BLaER1 treated with 17β-estradiol and CSF1 and Interleukin-3, amounts not matched to agents 10 nM and 100 nM (cell line): ENCODE measurements around the gene COPA.
A peak's percentile ranks its signal among the peaks of the same experiment; 100 is the strongest.

Experiments used
- H3K27ac ChIP-seq, 11 experiments: shearing (Covaris generic); formaldehyde crosslinking; 2 replicates each; pipeline ENCODE4 v1.8.1; 2022
- H3K27me3 ChIP-seq, 11 experiments: shearing (Covaris generic); formaldehyde crosslinking; 2 replicates each; pipeline ENCODE4 v1.8.1; 2022
- H3K36me3 ChIP-seq, 11 experiments: shearing (Covaris generic); formaldehyde crosslinking; 2 replicates each; pipeline ENCODE4 v1.8.1; 2022
- H3K4me1 ChIP-seq, 10 experiments: shearing (Covaris generic); formaldehyde crosslinking; 2 replicates each; pipeline ENCODE4 v1.8.1; 2022
- H3K4me2 ChIP-seq, 11 experiments: shearing (Covaris generic); formaldehyde crosslinking; 2 replicates each; pipeline ENCODE4 v1.8.1; 2022
- H3K4me3 ChIP-seq, 10 experiments: shearing (Covaris generic); formaldehyde crosslinking; 2 replicates each; pipeline ENCODE4 v1.8.1; 2022
- H3K9ac ChIP-seq, 11 experiments: shearing (Covaris generic); formaldehyde crosslinking; 2 replicates each; pipeline ENCODE4 v1.8.1; 2022
- H3K9me3 ChIP-seq, 11 experiments: shearing (Covaris generic); formaldehyde crosslinking; replicated peaks in 1 of 11; 2 replicates each; pipeline ENCODE4 v1.8.1; 2022
- H4K20me1 ChIP-seq, 11 experiments: shearing (Covaris generic); formaldehyde crosslinking; 2 replicates each; pipeline ENCODE4 v1.8.1; 2022
- Cebpa-rat ChIP-seq, 11 experiments: shearing (Covaris generic); IDR thresholded peaks; 2 replicates each; pipeline ENCODE4 v1.8.1; 2022

The COPA gene

DNA sequence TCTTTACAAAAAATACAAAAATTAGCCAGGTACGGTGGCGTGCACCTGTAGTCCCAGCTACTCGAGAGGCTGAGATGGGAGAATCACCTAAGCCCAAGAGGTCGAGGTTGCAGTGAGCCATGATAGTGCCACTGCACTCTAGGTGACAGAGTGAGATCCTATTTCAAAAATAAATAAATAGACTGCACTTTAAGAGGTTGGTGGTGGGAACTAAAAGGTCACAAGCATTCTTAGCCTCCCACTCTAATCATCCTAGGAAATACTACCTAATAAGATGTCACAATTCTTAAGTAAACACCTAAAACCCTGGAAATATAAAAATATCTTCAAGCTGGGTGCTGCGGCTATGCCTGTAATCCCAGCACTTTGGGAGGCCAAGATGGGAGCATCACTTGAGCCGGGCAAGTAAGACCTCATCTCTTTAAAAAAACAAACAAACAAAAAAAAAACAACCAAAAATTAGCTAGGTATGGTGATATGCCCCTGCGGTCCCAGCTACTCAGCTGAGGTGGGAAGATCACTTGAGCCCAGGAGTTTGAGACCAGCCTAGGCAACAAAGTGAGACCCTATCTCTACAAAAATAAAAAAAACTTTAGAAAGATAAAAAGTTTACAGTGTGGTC lies 84.8 kb downstream of the COPA start:
- no peak overlapping the region for H3K27ac ChIP-seq
- no peak overlapping the region for H3K4me3 ChIP-seq
- H4K20me1 ChIP-seq, result peaks cover 0 to 59% (median 22%) of the 10 kb centered on the region in 11 experiments; a peak in 11 of 22 replicates
- no peak for TF ChIP-seq Cebpa-rat (IDR thresholded peaks at IDR 0.05)
- peaks cover 26 to 55% (median 49%) of the 10 kb centered on the region in 11 experiments; a peak in 21 of 22 replicates for H3K36me3 ChIP-seq
- H3K4me2 ChIP-seq, result peak overlapping the region in 1 of 11 experiments; percentile 27; a peak in 2 of 22 replicates
- H3K27me3 ChIP-seq, result no peaks in the 10 kb centered on the region
- peak overlapping the region in 1 of 11 experiments; percentile 2; a peak in 2 of 22 replicates for H3K9ac ChIP-seq
- peaks cover 25 to 51% (median 37%) of the 10 kb centered on the region in 10 experiments for H3K4me1 ChIP-seq
- no peaks in the 10 kb centered on the region for H3K9me3 ChIP-seq

DNA sequence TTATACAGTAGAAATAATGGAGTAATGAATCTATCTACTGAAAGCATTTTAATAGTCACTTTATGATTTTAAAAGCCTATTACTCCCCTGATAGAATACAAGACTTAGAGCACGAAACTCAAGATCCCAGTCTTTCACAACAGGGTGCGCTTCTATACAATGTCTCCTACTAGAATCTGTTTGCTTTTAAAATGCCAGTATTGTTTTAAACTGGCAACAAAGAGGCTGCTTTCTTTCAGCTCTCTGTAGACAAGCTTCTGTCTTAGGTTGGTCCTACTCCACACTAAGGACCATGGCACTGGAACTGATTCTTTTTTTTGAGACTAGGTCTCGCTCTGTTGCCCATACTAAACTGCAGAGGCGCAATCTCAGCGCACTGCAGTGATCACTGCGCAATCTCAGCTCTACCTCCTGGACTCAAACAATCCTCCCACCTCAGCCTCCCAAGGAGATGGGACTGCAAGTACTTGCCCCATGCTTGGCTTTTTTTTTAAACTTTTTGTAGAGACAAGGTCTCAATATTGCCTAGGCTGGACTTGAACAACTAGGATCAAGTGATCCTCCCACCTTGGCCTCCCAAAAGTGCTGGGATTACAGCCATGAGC lies 85.5 kb downstream of the COPA start:
- no peaks in the 10 kb centered on the region for H3K27me3 ChIP-seq
- H3K4me3 ChIP-seq, result no peak overlapping the region
- H3K9ac ChIP-seq, result peak overlapping the region in 2 of 11 experiments; percentile 1 to 2; a peak in 1 of 22 replicates
- TF ChIP-seq Cebpa-rat (IDR thresholded peaks at IDR 0.05), result no peak
- peaks cover 19 to 46% (median 31%) of the 10 kb centered on the region in 10 experiments for H3K4me1 ChIP-seq
- no peak overlapping the region for H3K27ac ChIP-seq
- H4K20me1 ChIP-seq, result peaks cover 0 to 66% (median 24%) of the 10 kb centered on the region in 11 experiments; a peak in 13 of 22 replicates
- no peaks in the 10 kb centered on the region for H3K9me3 ChIP-seq
- peak overlapping the region in 1 of 11 experiments; percentile 27; a peak in 2 of 22 replicates for H3K4me2 ChIP-seq
- peaks cover 26 to 57% (median 50%) of the 10 kb centered on the region in 11 experiments; a peak in 21 of 22 replicates for H3K36me3 ChIP-seq

DNA sequence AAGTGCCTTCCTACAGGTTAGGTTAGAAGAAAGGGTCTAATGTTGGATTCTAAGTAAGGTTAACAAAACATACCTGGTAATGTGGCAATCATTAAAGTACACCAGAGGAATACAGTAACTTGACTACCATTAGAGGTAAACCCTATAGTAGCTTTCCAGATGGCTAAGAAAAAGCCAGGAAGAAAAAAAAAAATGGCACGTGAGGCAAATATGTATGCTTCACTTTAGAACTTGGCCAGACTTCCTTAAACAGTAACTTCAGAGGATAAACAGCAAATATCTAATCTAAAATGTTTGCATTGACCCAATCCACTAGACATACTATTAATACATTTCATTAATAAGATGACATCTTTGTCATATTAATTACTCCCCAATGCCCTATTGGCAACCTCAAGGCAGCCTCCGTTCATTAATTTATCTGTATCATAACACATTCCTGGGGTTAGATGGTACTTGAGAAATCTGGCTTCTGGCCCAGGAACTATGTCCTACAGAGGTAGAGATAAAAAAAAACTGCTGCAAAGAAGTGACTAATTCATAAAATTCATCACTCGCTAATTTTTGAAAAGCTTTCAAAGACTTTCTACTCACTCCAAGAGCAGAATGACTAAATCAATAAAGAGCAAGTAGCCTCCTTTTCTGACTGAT lies 86.5 kb downstream of the COPA start:
- Histone ChIP-seq H3K4me2 (peak overlapping the region in 1 of 11 experiments; percentile 1; a peak in 1 of 22 replicates), H3K36me3 (peaks cover 28 to 63% (median 54%) of the 10 kb centered on the region in 11 experiments), H3K27me3 (no peaks in the 10 kb centered on the region), H3K4me3 (no peak overlapping the region), H3K9me3 (no peaks in the 10 kb centered on the region), H3K27ac (no peak overlapping the region), H3K4me1 (peaks cover 19 to 46% (median 31%) of the 10 kb centered on the region in 10 experiments), H3K9ac (no peak overlapping the region; a peak in 1 of 22 replicates), H4K20me1 (peaks cover 3 to 76% (median 33%) of the 10 kb centered on the region in 11 experiments; a peak in 19 of 22 replicates)
- no peak for TF ChIP-seq Cebpa-rat (IDR thresholded peaks at IDR 0.05)

DNA sequence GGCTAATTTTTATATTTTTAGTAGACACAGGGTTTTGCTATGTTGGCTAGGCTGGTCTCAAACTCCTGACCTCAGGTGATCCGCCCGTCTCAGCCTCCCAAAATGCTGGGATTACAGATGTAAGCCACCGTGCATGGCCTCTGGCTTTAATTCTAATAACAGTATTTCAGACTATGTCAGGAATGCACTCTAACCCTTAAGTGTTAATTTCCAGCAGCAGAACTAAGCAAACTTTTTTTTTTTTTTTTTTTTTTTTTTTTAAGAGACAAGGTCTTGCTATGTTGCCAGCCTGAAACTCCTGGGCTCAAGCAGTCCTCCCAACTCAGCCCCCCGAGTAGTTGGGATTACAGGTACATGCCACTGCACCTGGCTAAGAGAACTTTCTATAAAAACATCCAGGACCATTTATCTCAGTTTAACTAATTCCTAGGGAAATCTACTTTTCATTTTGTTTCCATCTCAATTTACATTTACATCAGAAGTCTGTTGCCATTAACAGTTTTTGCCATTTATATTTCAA lies 87.2 kb downstream of the COPA start:
- H3K9me3 ChIP-seq, result no peaks in the 10 kb centered on the region

DNA sequence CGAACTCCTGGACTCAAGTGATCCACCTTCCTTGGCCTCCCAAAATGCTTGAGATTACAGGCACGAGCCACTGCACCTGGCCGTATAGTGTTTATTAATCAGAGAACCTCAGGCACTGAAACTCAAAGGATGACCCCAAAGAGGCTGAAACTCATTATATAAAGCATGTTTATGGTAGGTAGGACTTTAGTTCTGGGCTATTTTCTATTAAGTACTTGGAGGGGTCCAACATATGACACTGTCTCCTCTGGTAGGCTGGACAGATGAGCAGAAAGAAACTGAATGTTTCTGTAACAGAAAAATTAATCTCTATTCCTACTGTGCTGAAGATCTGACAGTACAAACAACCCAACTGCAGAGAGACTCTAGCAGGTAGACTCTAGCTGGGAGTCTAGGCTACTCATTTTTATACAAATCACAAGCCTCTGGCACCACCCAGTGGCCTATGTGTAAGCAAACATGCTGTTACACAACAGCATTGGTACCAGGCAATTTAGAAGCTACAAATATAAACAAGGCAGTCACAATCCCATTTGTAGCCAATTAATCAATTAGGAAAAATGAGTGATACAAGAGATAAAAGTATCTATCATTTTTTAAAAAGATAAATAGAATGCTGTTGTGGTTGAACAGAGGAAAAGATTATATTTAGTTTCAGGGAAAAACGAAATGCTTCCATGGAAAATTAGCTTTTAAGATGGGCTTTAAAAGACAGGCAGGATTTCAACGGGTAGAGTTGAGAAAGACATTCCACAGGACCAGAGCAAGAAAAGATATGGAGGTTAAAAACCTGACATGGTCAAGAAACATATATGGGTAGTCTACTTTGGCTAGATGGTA lies 91.1 kb downstream of the COPA start:
- H3K9me3 ChIP-seq, result no peaks in the 10 kb centered on the region
- peak overlapping the region in 1 of 11 experiments; percentile 7; a peak in 1 of 22 replicates for H3K27ac ChIP-seq
- peak overlapping the region in 2 of 11 experiments; percentile 1 to 15; a peak in 1 of 22 replicates for H3K9ac ChIP-seq
- H3K4me1 ChIP-seq, result peaks cover 0 to 9% (median 0%) of the 10 kb centered on the region in 10 experiments; a peak in 1 of 20 replicates
- peaks cover 17 to 100% (median 61%) of the 10 kb centered on the region in 11 experiments; a peak in 19 of 22 replicates for H4K20me1 ChIP-seq
- H3K4me3 ChIP-seq, result no peak overlapping the region
- H3K27me3 ChIP-seq, result no peaks in the 10 kb centered on the region
- peak in 3 of 11 experiments; percentile 25 to 31 (median 31); a peak in 2 of 22 replicates for TF ChIP-seq Cebpa-rat (IDR thresholded peaks at IDR 0.05)
- no peak overlapping the region for H3K4me2 ChIP-seq
- peaks cover 24 to 87% (median 58%) of the 10 kb centered on the region in 11 experiments for H3K36me3 ChIP-seq

More for the DNA sequence above, 87.2 kb downstream of the COPA start:
- Histone ChIP-seq H3K27me3 (no peaks in the 10 kb centered on the region), H3K27ac (no peak overlapping the region), H4K20me1 (peaks cover 10 to 83% (median 40%) of the 10 kb centered on the region in 11 experiments; a peak in 19 of 22 replicates), H3K4me3 (no peak overlapping the region), H3K36me3 (peaks cover 35 to 70% (median 61%) of the 10 kb centered on the region in 11 experiments), H3K9ac (no peak overlapping the region), H3K4me1 (peaks cover 15 to 41% (median 27%) of the 10 kb centered on the region in 10 experiments), H3K4me2 (no peak overlapping the region)
- TF ChIP-seq Cebpa-rat (IDR thresholded peaks at IDR 0.05), result no peak

DNA sequence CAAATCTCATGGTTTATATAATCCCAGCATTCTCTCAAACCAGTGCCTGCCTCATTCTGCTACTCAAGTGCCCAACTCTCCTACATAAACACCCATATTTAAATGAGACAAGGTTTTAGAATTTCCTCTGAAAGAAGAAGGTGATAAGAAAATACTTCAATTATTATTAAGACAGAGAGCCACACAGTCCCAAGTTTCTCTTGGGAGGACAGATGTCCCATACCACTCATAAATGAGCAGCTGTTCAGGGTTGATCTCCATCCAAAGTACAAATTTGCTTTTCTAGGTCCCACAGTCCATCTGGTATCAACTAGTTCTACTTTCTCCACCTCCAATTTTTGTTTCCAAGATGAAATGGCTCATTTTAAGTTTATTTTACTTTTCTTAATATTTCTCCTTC lies 92.0 kb downstream of the COPA start:
- Histone ChIP-seq H3K4me3 (no peak overlapping the region), H3K4me1 (no peaks in the 10 kb centered on the region), H3K27me3 (no peaks in the 10 kb centered on the region), H4K20me1 (peaks cover 24 to 100% (median 63%) of the 10 kb centered on the region in 11 experiments; a peak in 20 of 22 replicates), H3K9ac (no peak overlapping the region), H3K27ac (no peak overlapping the region), H3K4me2 (no peak overlapping the region), H3K36me3 (peaks cover 24 to 86% (median 57%) of the 10 kb centered on the region in 11 experiments), H3K9me3 (no peaks in the 10 kb centered on the region)
- no peak for TF ChIP-seq Cebpa-rat (IDR thresholded peaks at IDR 0.05)

DNA sequence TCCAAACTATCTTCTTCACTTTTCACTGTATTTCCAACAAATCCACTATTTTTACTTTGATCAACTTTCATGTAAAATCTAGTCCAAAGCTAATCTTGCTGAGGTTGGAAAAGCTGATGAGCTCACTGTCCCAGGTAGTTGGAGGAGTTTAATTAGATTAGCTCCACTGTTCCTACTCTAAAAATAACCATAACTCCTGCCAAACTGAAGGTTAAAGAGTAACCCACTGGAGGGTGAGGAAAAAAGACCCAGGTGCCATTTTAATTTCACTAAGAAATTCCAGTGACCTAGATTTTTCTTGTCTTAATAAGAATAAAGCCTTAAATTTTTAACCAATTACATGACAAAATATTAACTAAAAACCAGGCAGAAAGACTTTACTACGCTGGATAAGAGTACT lies 96.0 kb downstream of the COPA start:
- H4K20me1 ChIP-seq, result peaks cover 45 to 98% (median 87%) of the 10 kb centered on the region in 11 experiments; a peak in 20 of 22 replicates

DNA sequence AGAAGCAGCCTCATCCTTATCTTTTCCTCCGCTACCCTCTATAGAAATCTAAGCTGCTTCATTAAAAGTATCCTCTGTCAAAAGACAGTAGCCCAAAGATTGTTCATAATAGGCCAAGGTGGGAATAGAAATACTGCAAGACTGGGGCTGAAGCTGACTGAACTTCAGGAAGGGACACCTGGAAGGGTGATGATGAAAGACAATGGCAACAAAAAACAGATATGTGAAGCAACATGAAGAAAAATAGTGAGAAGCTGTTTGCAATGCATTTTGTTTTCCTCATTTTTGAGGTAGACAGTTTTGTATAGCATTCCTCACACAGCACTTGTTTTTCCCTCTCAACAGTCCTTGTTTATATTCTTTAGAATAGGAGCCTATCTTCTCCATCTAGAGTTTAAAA lies 97.6 kb downstream of the COPA start:
- TF ChIP-seq Cebpa-rat (IDR thresholded peaks at IDR 0.05), result no peak
- Histone ChIP-seq H3K4me2 (no peak overlapping the region), H3K27me3 (no peaks in the 10 kb centered on the region), H3K9me3 (no peaks in the 10 kb centered on the region), H3K27ac (no peak overlapping the region), H3K36me3 (peaks cover 39 to 86% (median 61%) of the 10 kb centered on the region in 11 experiments), H3K4me3 (no peak overlapping the region), H3K4me1 (no peaks in the 10 kb centered on the region), H4K20me1 (peaks cover 38 to 97% (median 77%) of the 10 kb centered on the region in 11 experiments; a peak in 20 of 22 replicates), H3K9ac (peak overlapping the region in 1 of 11 experiments; percentile 25; a peak in 1 of 22 replicates)

More for the DNA sequence above, 96.0 kb downstream of the COPA start:
- Histone ChIP-seq H3K9me3 (no peaks in the 10 kb centered on the region), H3K4me2 (no peak overlapping the region), H3K4me3 (no peak overlapping the region), H3K27ac (no peak overlapping the region), H3K36me3 (peaks cover 33 to 83% (median 57%) of the 10 kb centered on the region in 11 experiments), H3K9ac (peak overlapping the region in 1 of 11 experiments; percentile 1; a peak in 2 of 22 replicates), H3K27me3 (no peaks in the 10 kb centered on the region), H3K4me1 (no peaks in the 10 kb centered on the region)
- TF ChIP-seq Cebpa-rat (IDR thresholded peaks at IDR 0.05), result no peak
